Mesenchymal stem cell (in vitro differentiated cells and primary cell): ENCODE data around the gene ITGB5.

Experiments used
- DNase-seq: peaks from one replicate; pipeline ENCODE4 v3.0.0-alpha.2; 2013
- H2AFZ ChIP-seq: one replicate; pipeline ENCODE4 v1.6.1; 2013; ENCODE audit warnings: low read depth, mild to moderate bottlenecking, control low read depth, inconsistent platforms, low read length, moderate library complexity
- H2AK5ac ChIP-seq: 2 replicates; pipeline ENCODE4 v1.6.1; 2013; ENCODE audit warnings: low read length, moderate library complexity, mild to moderate bottlenecking, inconsistent platforms; ENCODE audit not compliant: severe bottlenecking
- H2BK120ac ChIP-seq: one replicate; pipeline ENCODE4 v1.6.1; 2013; ENCODE audit warnings: low read depth, mild to moderate bottlenecking, inconsistent platforms, low read length, moderate library complexity
- H2BK12ac ChIP-seq, 2 experiments: one replicate each; pipeline ENCODE4 v1.6.1; 2013; ENCODE audit warnings: inconsistent platforms in 2 of 2, low read length in 2 of 2, mild to moderate bottlenecking in 2 of 2, moderate library complexity in 2 of 2, control low read depth in 1 of 2
- H2BK15ac ChIP-seq: one replicate; pipeline ENCODE4 v1.6.1; 2013; ENCODE audit warnings: mild to moderate bottlenecking, low read depth, inconsistent platforms; ENCODE audit not compliant: poor library complexity, severe bottlenecking
- H2BK5ac ChIP-seq: 2 replicates; pipeline ENCODE4 v1.6.1; 2013; ENCODE audit warnings: low read depth, mild to moderate bottlenecking, low read length, control low read depth, inconsistent platforms; ENCODE audit not compliant: poor library complexity, severe bottlenecking
- H3K14ac ChIP-seq, 2 experiments: one replicate each; pipeline ENCODE4 v1.6.1; 2013; ENCODE audit warnings: inconsistent platforms in 2 of 2, low read length in 2 of 2, control low read depth in 1 of 2, mild to moderate bottlenecking in 1 of 2, moderate library complexity in 1 of 2
- H3K18ac ChIP-seq, 2 experiments: one replicate each; pipeline ENCODE4 v1.6.1; 2013; ENCODE audit warnings: inconsistent platforms in 2 of 2, low read length in 2 of 2, control low read depth in 1 of 2, low read depth in 1 of 2, mild to moderate bottlenecking in 1 of 2
- H3K23ac ChIP-seq, 2 experiments: one replicate each; pipeline ENCODE4 v1.6.1; 2013; ENCODE audit warnings: inconsistent platforms in 2 of 2, low read length in 2 of 2, mild to moderate bottlenecking in 2 of 2, moderate library complexity in 2 of 2, control low read depth in 1 of 2
- H3K27ac ChIP-seq: 2 replicates; pipeline ENCODE4 v1.5.1; 2013; ENCODE audit warnings: mild to moderate bottlenecking, moderate library complexity, low read length, control low read depth, inconsistent platforms; ENCODE audit not compliant: poor library complexity, severe bottlenecking
- H3K27me3 ChIP-seq, 2 experiments: 2 replicates each; pipeline versions ENCODE4 v1.6.1 to v1.7.0; 2013; ENCODE audit warnings: low read length in 2 of 2, mild to moderate bottlenecking in 2 of 2, moderate library complexity in 2 of 2, control low read depth in 1 of 2, inconsistent platforms in 1 of 2; ENCODE audit not compliant: control insufficient read depth in 1 of 2, insufficient read depth in 1 of 2
- H3K36me3 ChIP-seq, 2 experiments: 2 replicates each; pipeline versions ENCODE4 v1.6.1 to v1.7.0; 2013; ENCODE audit warnings: low read length in 2 of 2, control low read depth in 1 of 2, inconsistent platforms in 1 of 2, low read depth in 1 of 2, mild to moderate bottlenecking in 1 of 2; ENCODE audit not compliant: insufficient read depth in 2 of 2, control insufficient read depth in 1 of 2
- H3K4ac ChIP-seq, 2 experiments: one replicate each; pipeline ENCODE4 v1.6.1; 2013; ENCODE audit warnings: inconsistent platforms in 2 of 2, low read length in 2 of 2, mild to moderate bottlenecking in 2 of 2, moderate library complexity in 2 of 2, control low read depth in 1 of 2, low read depth in 1 of 2
- H3K4me1 ChIP-seq: 2 replicates; pipeline ENCODE4 v1.6.1; 2013; ENCODE audit warnings: low read depth, low read length, control low read depth; ENCODE audit not compliant: control insufficient read depth, insufficient read depth
- H3K4me2 ChIP-seq: 2 replicates; pipeline ENCODE4 v1.6.1; 2013; ENCODE audit warnings: low read length, mild to moderate bottlenecking, inconsistent platforms; ENCODE audit not compliant: poor library complexity, severe bottlenecking
- H3K4me3 ChIP-seq, 2 experiments: 2 replicates each; pipeline versions ENCODE4 v1.5.1 to v1.7.0; 2013; ENCODE audit warnings: low read length in 2 of 2, mild to moderate bottlenecking in 2 of 2, control low read depth in 1 of 2, low read depth in 1 of 2; ENCODE audit not compliant: insufficient read depth in 1 of 2
- H3K79me1 ChIP-seq: replicated peaks from 2 replicates; pipeline ENCODE4 v1.6.1; 2013; ENCODE audit warnings: mild to moderate bottlenecking, control low read depth, low read length, inconsistent platforms; ENCODE audit not compliant: poor library complexity, severe bottlenecking
- H3K9ac ChIP-seq: 2 replicates; pipeline ENCODE4 v1.7.0; 2013; ENCODE audit warnings: mild to moderate bottlenecking, low read length, moderate library complexity
- H3K9me3 ChIP-seq: 2 replicates; pipeline ENCODE4 v1.7.0; 2013; ENCODE audit warnings: mild to moderate bottlenecking, low read length; ENCODE audit not compliant: control insufficient read depth
- H4K8ac ChIP-seq: one replicate; pipeline ENCODE4 v1.6.1; 2013; ENCODE audit warnings: inconsistent platforms, mild to moderate bottlenecking, low read length, moderate library complexity
- H4K91ac ChIP-seq: one replicate; pipeline ENCODE4 v1.6.1; 2013; ENCODE audit warnings: mild to moderate bottlenecking, low read length, inconsistent platforms
- WGBS: methylation state at CpG from one replicate; pipeline ENCODE4 v1.1.7; 2013; ENCODE audit warnings: mixed read lengths; 5-methylcytosine and 5-hydroxymethylcytosine counted together

The ITGB5 gene

DNA sequence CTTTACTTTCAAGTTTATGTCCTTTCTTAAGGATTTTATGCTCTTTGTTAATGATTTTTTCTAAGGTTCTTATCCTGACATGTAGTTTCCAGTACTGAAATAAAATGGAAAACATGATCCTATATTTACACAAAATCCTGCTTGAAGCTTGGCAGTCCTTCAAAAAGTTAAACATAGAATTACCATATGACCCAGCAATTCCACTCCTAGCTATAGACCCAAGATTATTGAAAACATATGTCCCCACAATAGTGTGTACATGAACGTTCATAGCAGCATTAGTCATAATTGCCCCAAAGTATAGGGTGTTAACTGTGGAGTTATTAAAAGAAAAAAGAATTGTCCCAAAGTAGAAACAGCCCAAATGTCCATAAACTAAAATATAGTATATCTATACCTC is 33.2 kb downstream of the ITGB5 start:
- H3K4me1 ChIP-seq, result peaks cover 15% of the 10 kb centered on the region
- H3K4me3 ChIP-seq, result no peak overlapping the region
- no peak for DNase-seq
- no peak overlapping the region for H2AFZ ChIP-seq
- H3K79me1 ChIP-seq, result peaks cover 36% of the 10 kb centered on the region
- H2AK5ac ChIP-seq, result no peak overlapping the region
- H3K9me3 ChIP-seq, result no peaks in the 10 kb centered on the region
- no peak overlapping the region for H3K9ac ChIP-seq
- no peaks in the 10 kb centered on the region for H3K27me3 ChIP-seq
- H3K36me3 ChIP-seq, result peaks cover 8 to 60% of the 10 kb centered on the region in 2 experiments
- H2BK5ac ChIP-seq, result no peak overlapping the region
- H4K8ac ChIP-seq, result no peak overlapping the region
- no CpG with 5 or more reads among the region's 1 CpG for WGBS
- no peak overlapping the region for H3K4ac ChIP-seq
- no peak overlapping the region for H3K23ac ChIP-seq
- H2BK120ac ChIP-seq, result no peak overlapping the region
- H3K4me2 ChIP-seq, result no peak overlapping the region
- no peak overlapping the region for H3K14ac ChIP-seq
- H3K18ac ChIP-seq, result no peak overlapping the region
- no peak overlapping the region for H3K27ac ChIP-seq
- H2BK15ac ChIP-seq, result no peak overlapping the region
- no peak overlapping the region for H4K91ac ChIP-seq
- no peak overlapping the region for H2BK12ac ChIP-seq

DNA sequence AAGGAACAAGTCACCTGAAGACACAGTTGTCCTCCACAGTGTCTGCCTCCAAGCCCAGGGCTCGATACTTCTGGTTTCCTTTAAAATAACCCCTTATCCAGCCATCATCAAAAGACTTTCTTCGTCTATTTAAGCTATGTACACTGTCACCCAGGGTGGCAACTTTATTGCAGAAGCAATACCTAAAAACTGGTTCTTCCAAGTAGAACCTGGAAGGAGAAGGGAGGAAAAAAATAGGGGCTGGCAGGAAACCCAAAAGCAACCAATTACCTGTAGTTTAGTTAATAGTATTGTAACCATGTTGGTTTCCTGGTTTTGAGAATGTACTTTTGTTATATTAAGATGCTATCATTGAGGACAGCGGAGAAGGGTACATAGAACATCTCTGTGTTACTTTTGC is 33.7 kb downstream of the ITGB5 start:
- Histone ChIP-seq H4K91ac (no peak overlapping the region), H3K4me2 (no peak overlapping the region), H2AK5ac (no peak overlapping the region), H3K9me3 (no peaks in the 10 kb centered on the region), H3K4me3 (no peak overlapping the region), H3K23ac (no peak overlapping the region), H3K9ac (no peak overlapping the region), H2AFZ (no peak overlapping the region), H2BK5ac (no peak overlapping the region), H3K4me1 (peaks cover 13% of the 10 kb centered on the region), H3K27me3 (no peaks in the 10 kb centered on the region), H2BK120ac (no peak overlapping the region), H2BK12ac (peak overlapping the region in 1 of 2 experiments; percentile 92), H3K18ac (peak overlapping the region; percentile 66 to 77), H3K27ac (no peak overlapping the region), H3K36me3 (peaks cover 9 to 63% of the 10 kb centered on the region in 2 experiments), H3K14ac (no peak overlapping the region), H2BK15ac (no peak overlapping the region), H3K4ac (peak overlapping the region in 1 of 2 experiments; percentile 42), H4K8ac (no peak overlapping the region), H3K79me1 (peaks cover 39% of the 10 kb centered on the region)
- no peak for DNase-seq
- WGBS, result 92% methylated on average over 2 of the region's 3 CpGs

DNA sequence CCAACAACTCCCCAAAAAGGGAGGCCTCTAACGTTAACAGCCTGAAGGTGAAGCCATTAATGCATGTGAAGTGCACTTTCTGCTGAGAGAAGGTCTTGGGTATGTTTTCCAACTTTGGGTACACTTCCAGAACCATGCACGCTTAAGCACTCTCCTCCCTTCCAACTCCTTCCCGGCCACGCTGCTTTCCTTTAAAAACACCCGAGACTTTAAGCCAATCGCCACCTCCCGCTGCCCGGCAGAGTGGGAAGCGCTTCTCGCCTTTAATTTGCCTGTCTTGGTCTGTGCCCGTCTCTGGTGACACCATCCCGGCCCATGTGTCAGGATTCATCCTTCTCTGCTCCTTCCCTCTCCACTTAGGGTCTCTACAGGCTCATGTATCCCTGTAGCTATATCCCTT is 35.3 kb downstream of the ITGB5 start:
- Histone ChIP-seq H2AFZ (no peak overlapping the region), H3K9ac (peak overlapping the region; percentile 62), H2BK12ac (peak overlapping the region; percentile 26 to 70), H3K4me3 (no peak overlapping the region), H3K36me3 (peaks cover 17 to 69% of the 10 kb centered on the region in 2 experiments), H3K4me2 (no peak overlapping the region), H3K79me1 (peaks cover 43% of the 10 kb centered on the region), H3K9me3 (no peaks in the 10 kb centered on the region), H3K14ac (peak overlapping the region in 1 of 2 experiments; percentile 12), H2BK120ac (peak overlapping the region; percentile 81), H2BK5ac (no peak overlapping the region), H3K27ac (no peak overlapping the region), H3K27me3 (no peaks in the 10 kb centered on the region), H3K4ac (peak overlapping the region; percentile 79 to 96), H4K91ac (peak overlapping the region; percentile 87), H3K23ac (peak overlapping the region in 1 of 2 experiments; percentile 24), H3K4me1 (peaks cover 9% of the 10 kb centered on the region), H4K8ac (peak overlapping the region; percentile 93), H3K18ac (peak overlapping the region; percentile 92 to 93), H2AK5ac (peak overlapping the region; percentile 70), H2BK15ac (peak overlapping the region; percentile 78)
- no peak for DNase-seq
- 89% methylated on average over 12 of the region's 12 CpGs for WGBS

GRCh38 chr3:124851136-124851535 is 36.0 kb downstream of the ITGB5 start:
- Histone ChIP-seq H3K4me1 (peaks cover 10% of the 10 kb centered on the region), H4K91ac (no peak overlapping the region), H3K4me2 (no peak overlapping the region), H3K23ac (no peak overlapping the region), H2BK15ac (no peak overlapping the region), H3K9me3 (no peaks in the 10 kb centered on the region), H3K14ac (no peak overlapping the region), H2BK5ac (peak overlapping the region; percentile 1), H3K18ac (peak overlapping the region in 1 of 2 experiments; percentile 93), H3K79me1 (peaks cover 44% of the 10 kb centered on the region), H3K4me3 (no peak overlapping the region), H4K8ac (no peak overlapping the region), H3K36me3 (peaks cover 17 to 66% of the 10 kb centered on the region in 2 experiments), H3K4ac (no peak overlapping the region), H3K27me3 (no peaks in the 10 kb centered on the region), H3K27ac (peak overlapping the region; percentile 33), H3K9ac (peak overlapping the region; percentile 62), H2AFZ (no peak overlapping the region), H2BK120ac (no peak overlapping the region), H2BK12ac (no peak overlapping the region), H2AK5ac (peak overlapping the region; percentile 98)
- 42% methylated on average over 2 of the region's 3 CpGs for WGBS
- DNase-seq, result peak; percentile 52
